Measurements from ENCODE around the gene PRG3. TPM values are rescaled to one million over a fixed set of nuclear protein-coding genes. Genes with fewer than 3 reads are reported as not detected.

The PRG3 gene
- total and polyA plus RNA-seq, 2 donors (not counting 1 experiment from before 2014, with no cell fraction given), result not detected

DNA sequence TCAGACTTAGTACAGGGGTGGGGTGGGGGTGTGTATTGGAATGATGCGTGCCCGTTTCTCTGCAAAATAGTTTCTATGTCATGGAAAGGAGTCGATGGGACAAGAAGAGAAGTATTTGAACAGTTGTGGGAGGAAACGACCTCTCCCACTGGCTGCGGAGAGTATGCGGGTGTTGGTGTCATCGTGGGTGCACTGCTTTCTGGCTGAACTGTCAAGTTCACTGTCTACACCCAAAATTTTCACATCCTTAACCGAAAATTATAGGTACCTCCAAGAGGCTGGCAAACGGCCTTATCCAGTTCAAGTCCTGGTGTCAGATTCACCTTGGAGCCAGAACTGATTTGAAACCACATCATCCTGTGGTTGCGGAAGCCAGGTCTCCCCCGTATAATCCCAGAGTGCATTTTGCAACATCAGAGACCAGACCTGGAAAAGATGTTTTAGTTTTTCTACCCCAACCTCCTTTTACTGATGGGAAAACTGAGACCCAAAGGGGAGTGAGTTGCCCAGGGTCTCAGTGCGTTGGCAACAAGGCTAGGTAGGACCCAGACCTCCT is 44.8 kb downstream of the PRG3 start:
- intact Hi-C loops (cut with micrococcal nuclease), result loop anchor here (5.0 kb wide), 2 partner anchors 91 to 331 kb away; partner anchors contain the start of genes SLC43A3 and ZDHHC5
- H3K9me3 Mint-ChIP-seq (ENCODE audit: insufficient read depth), result no peaks in the 10 kb centered on the region
- Histone ChIP-seq H3K9me3 (ENCODE audit: control extremely low read depth in 1 of 3, control insufficient read depth in 2 of 3, insufficient read depth in 1 of 3, low read length in 2 of 3) (no peaks in the 10 kb centered on the region), H3K4me3 (ENCODE audit: control extremely low read depth in 1 of 5, extremely low read depth in 1 of 5, insufficient read depth in 1 of 5, low read depth in 2 of 5, low read length in 4 of 5) (peak overlapping the region; percentile 61 to 87 (median 83)), H3K27ac (ENCODE audit: low read length in 2 of 2) (peak overlapping the region; percentile 74 to 87), H2AFZ (ENCODE audit: insufficient read depth, low read depth, low read length, poor library complexity, severe bottlenecking) (peak overlapping the region; percentile 98), H3K9ac (ENCODE audit: low read length) (peak overlapping the region; percentile 94), H4K20me1 (ENCODE audit: control insufficient read depth, insufficient read depth, low read length, poor library complexity, severe bottlenecking) (no peaks in the 10 kb centered on the region), H3K4me1 (ENCODE audit: control insufficient read depth in 2 of 2, insufficient read depth in 2 of 2, low read length in 2 of 2) (peaks cover 17 to 23% of the 10 kb centered on the region in 2 donors), H3K27me3 (replicated peaks in 1 of 4; ENCODE audit: control extremely low read depth in 1 of 4, control insufficient read depth in 3 of 4, insufficient read depth in 4 of 4, low read length in 3 of 4) (no peaks in the 10 kb centered on the region), H3K4me2 (replicated peaks; ENCODE audit: low read depth, low read length, poor library complexity, severe bottlenecking) (peak overlapping the region; percentile 87), H3K79me2 (ENCODE audit: control insufficient read depth, insufficient read depth, low read length) (peaks cover 31% of the 10 kb centered on the region), H3K36me3 (replicated peaks in 1 of 2; ENCODE audit: control extremely low read depth in 1 of 2, control insufficient read depth in 1 of 2, extremely low read depth in 1 of 2, insufficient read depth in 2 of 2, low read length in 1 of 2) (peaks cover 0 to 28% of the 10 kb centered on the region in 2 experiments)
- ATAC-seq (ENCODE audit: low read depth) (no peak), DNase-seq (no peak)
- H3K27me3 Mint-ChIP-seq, result peaks cover 7% of the 10 kb centered on the region
- peaks cover 27% of the 10 kb centered on the region for H3K4me1 Mint-ChIP-seq
- CTCF ChIA-PET, result interaction anchor here (1.0 to 3.7 kb wide), 7 partner anchors 9 to 212 kb away, joined by 3 to 24 read pairs (median 3); partner anchors contain the start of gene TNKS1BP1
- POLR2A ChIA-PET, result interaction anchor here (0.9 to 3.8 kb wide), 5 partner anchors 11 to 331 kb away, joined by 3 to 41 read pairs (median 5); partner anchors contain the start of gene TNKS1BP1
- H3K4me3 Mint-ChIP-seq, result peak overlapping the region; percentile 97
- peak overlapping the region; percentile 99 for H3K27ac Mint-ChIP-seq
- TF ChIP-seq, protein P1, sequence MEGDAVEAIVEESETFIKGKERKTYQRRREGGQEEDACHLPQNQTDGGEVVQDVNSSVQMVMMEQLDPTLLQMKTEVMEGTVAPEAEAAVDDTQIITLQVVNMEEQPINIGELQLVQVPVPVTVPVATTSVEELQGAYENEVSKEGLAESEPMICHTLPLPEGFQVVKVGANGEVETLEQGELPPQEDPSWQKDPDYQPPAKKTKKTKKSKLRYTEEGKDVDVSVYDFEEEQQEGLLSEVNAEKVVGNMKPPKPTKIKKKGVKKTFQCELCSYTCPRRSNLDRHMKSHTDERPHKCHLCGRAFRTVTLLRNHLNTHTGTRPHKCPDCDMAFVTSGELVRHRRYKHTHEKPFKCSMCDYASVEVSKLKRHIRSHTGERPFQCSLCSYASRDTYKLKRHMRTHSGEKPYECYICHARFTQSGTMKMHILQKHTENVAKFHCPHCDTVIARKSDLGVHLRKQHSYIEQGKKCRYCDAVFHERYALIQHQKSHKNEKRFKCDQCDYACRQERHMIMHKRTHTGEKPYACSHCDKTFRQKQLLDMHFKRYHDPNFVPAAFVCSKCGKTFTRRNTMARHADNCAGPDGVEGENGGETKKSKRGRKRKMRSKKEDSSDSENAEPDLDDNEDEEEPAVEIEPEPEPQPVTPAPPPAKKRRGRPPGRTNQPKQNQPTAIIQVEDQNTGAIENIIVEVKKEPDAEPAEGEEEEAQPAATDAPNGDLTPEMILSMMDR (IDR thresholded peaks at IDR 0.05), result no peak
- no peak for TF ChIP-seq EZH2 (IDR thresholded peaks at IDR 0.05; ENCODE audit: borderline replicate concordance, insufficient read depth, low read depth, low read length, poor library complexity, severe bottlenecking)
- WGBS (ENCODE audit: insufficient coverage), result 26% methylated on average over 7 of the region's 12 CpGs

Measured in B cell (primary cell).